Fibroblast of skin of back (primary cell): ENCODE measurements around the gene SMARCA2.

Source experiments
- DNase-seq: peaks from one replicate; pipeline ENCODE4 v3.0.0-alpha.2; 2013

Gene SMARCA2

GRCh38 chr9:2096376-2096970, 81.3 kb downstream of the SMARCA2 start:
- DNase-seq: no peak

GRCh38 chr9:2106666-2107065, 91.5 kb downstream of the SMARCA2 start:
- DNase-seq: no peak

GRCh38 chr9:2107906-2108451, 92.8 kb downstream of the SMARCA2 start:
- no peak for DNase-seq

- DNase-seq: peak; percentile 97
Measured at GRCh38 chr9:2109069-2109650, 94.0 kb downstream of the SMARCA2 start.

GRCh38 chr9:2110036-2110435, 94.9 kb downstream of the SMARCA2 start:
- DNase-seq: no peak

GRCh38 chr9:2116073-2116472, 100.9 kb downstream of the SMARCA2 start:
- DNase-seq: peak; percentile 18

GRCh38 chr9:2117527-2117926, 102.4 kb downstream of the SMARCA2 start:
- no peak for DNase-seq

- no peak for DNase-seq
Measured at GRCh38 chr9:2119566-2119965, 104.4 kb downstream of the SMARCA2 start.

GRCh38 chr9:2120926-2121689, 106.0 kb downstream of the SMARCA2 start:
- DNase-seq: peak; percentile 61

- no peak for DNase-seq
Measured at GRCh38 chr9:2122299-2122698, 107.2 kb downstream of the SMARCA2 start.

- DNase-seq: no peak
Measured at GRCh38 chr9:2125906-2126305, 110.8 kb downstream of the SMARCA2 start.

GRCh38 chr9:2126331-2126803, 111.2 kb downstream of the SMARCA2 start:
- DNase-seq: no peak

- DNase-seq: peak; percentile 41
Measured at GRCh38 chr9:2127486-2127885, 112.3 kb downstream of the SMARCA2 start.

- no peak for DNase-seq
Measured at GRCh38 chr9:2128141-2128540, 113.0 kb downstream of the SMARCA2 start.

- no peak for DNase-seq
Measured at GRCh38 chr9:2128618-2129017, 113.5 kb downstream of the SMARCA2 start.

GRCh38 chr9:2130941-2131340, 115.8 kb downstream of the SMARCA2 start:
- no peak for DNase-seq

GRCh38 chr9:2132484-2133082, 117.4 kb downstream of the SMARCA2 start:
- peak; percentile 52 for DNase-seq

- DNase-seq: no peak
Measured at GRCh38 chr9:2134391-2134790, 119.2 kb downstream of the SMARCA2 start.

- no peak for DNase-seq
Measured at GRCh38 chr9:2138646-2139045, 123.5 kb downstream of the SMARCA2 start.

- DNase-seq: no peak
Measured at GRCh38 chr9:2140600-2141223, 125.6 kb downstream of the SMARCA2 start.

- DNase-seq: no peak
Measured at GRCh38 chr9:2142212-2142611, 127.1 kb downstream of the SMARCA2 start.

- DNase-seq: no peak
Measured at GRCh38 chr9:2144619-2145018, 129.5 kb downstream of the SMARCA2 start.

- no peak for DNase-seq
Measured at GRCh38 chr9:2145746-2146145, 130.6 kb downstream of the SMARCA2 start.
